ENCODE data around the gene NCAM1. TPM values are rescaled to one million over a fixed set of nuclear protein-coding genes. Genes with fewer than 3 reads are reported as not detected.
A peak's percentile ranks its signal among the peaks of the same experiment; 100 is the strongest.

The NCAM1 gene
- total RNA-seq, 2 donors from 2014 or later, result 225 to 229 TPM

DNA sequence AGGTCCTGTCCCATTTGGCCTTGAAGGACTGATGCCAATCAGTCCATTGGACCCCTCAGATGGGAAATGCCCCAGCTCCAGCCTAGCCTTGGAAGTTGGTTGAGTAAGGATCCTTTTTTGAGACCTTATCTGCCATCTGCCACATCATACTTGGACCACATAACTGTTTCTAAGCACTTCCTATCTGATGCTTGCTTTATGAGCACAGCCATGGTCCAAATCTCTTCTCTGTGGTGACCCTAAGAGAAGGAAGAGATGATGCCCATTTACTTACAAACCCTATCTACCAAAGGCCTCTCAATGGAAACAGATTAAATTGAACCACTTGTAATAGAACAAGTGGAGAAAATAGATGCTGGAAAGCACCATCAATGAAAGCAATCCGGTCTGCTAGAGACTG lies 299.3 kb downstream of the NCAM1 start:
- no peaks in the 10 kb centered on the region for H3K27me3 ChIP-seq
- no peak overlapping the region for H3K27ac ChIP-seq
- no peaks in the 10 kb centered on the region for H3K9me3 ChIP-seq
- TF ChIP-seq, protein P1, sequence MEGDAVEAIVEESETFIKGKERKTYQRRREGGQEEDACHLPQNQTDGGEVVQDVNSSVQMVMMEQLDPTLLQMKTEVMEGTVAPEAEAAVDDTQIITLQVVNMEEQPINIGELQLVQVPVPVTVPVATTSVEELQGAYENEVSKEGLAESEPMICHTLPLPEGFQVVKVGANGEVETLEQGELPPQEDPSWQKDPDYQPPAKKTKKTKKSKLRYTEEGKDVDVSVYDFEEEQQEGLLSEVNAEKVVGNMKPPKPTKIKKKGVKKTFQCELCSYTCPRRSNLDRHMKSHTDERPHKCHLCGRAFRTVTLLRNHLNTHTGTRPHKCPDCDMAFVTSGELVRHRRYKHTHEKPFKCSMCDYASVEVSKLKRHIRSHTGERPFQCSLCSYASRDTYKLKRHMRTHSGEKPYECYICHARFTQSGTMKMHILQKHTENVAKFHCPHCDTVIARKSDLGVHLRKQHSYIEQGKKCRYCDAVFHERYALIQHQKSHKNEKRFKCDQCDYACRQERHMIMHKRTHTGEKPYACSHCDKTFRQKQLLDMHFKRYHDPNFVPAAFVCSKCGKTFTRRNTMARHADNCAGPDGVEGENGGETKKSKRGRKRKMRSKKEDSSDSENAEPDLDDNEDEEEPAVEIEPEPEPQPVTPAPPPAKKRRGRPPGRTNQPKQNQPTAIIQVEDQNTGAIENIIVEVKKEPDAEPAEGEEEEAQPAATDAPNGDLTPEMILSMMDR (IDR thresholded peaks at IDR 0.05), result no peak
- no peak overlapping the region for H3K4me3 ChIP-seq
- peaks cover 0 to 20% of the 10 kb centered on the region in 2 donors for H3K4me1 ChIP-seq
- no peaks in the 10 kb centered on the region for H3K36me3 ChIP-seq
- DNase-seq (ENCODE audit: low spot score), result no peak

DNA sequence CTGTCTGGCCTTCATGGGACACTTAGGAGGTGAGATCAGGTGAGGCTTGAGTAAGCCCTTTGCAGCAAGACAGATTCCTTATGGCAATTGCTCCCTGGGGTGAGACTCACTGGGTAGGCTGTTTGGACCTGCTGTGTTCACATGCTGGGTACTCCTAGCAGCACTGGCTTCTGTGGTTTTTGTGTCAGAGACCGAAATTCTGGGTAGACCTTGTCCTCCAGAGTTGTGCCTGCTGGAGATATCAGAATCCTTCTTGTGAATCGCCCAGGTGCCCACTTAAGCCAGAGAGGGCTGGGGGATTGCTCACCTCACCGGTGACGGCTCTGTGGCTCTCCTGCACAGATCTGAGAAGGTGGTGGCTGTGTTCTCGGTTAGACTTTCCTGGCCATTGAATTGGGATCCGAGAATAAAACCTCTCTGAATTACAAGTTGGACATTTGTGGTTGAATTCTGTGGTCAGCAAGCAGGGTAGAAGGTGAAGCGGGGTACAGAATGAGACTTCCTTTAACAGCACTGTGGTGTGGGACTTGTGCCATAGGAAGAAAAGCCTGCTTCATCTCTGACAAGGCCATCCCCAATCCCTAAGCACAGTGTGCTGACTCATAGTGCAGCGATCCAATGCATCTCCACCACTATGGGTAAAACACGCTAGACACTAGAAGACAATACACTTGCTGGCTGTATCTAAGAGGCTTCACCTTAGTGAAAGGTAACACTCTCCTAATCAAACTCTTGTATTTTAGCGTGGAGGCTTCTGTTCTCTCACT lies 300.7 kb downstream of the NCAM1 start:
- no peak overlapping the region for H3K4me3 ChIP-seq
- no peaks in the 10 kb centered on the region for H3K9me3 ChIP-seq
- H3K4me1 ChIP-seq, result peaks cover 0 to 15% of the 10 kb centered on the region in 2 donors
- peak overlapping the region in 1 of 2 donors; percentile 56 for H3K27ac ChIP-seq
- no peak for DNase-seq (ENCODE audit: low spot score)
- H3K27me3 ChIP-seq, result no peaks in the 10 kb centered on the region
- no peaks in the 10 kb centered on the region for H3K36me3 ChIP-seq
- TF ChIP-seq, protein P1 (IDR thresholded peaks at IDR 0.05), result no peak

DNA sequence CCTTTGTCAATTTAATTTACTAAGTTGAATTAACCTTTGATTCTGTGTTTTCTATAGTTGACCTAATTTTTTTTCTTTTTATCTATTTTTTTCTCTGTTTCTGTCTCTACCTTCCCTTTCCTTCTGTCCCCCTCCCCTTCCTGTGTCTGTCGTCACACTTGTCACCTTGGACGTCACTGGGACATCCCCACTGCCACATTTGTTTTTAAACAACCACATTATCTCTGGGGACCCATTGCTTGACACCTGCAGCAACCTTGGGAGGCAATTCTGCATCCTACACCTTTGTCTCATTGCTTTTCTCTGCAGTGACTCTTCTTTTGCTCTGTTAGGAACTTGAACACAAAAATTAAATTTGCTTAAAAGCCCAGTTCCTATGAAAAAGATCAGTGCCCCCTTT lies 301.4 kb downstream of the NCAM1 start:
- TF ChIP-seq, protein P1 (IDR thresholded peaks at IDR 0.05), result no peak
- Histone ChIP-seq H3K4me1 (peaks cover 0 to 14% of the 10 kb centered on the region in 2 donors), H3K36me3 (no peaks in the 10 kb centered on the region), H3K27ac (no peak overlapping the region), H3K27me3 (no peaks in the 10 kb centered on the region), H3K4me3 (no peak overlapping the region), H3K9me3 (no peaks in the 10 kb centered on the region)
- no peak for DNase-seq (ENCODE audit: low spot score)

DNA sequence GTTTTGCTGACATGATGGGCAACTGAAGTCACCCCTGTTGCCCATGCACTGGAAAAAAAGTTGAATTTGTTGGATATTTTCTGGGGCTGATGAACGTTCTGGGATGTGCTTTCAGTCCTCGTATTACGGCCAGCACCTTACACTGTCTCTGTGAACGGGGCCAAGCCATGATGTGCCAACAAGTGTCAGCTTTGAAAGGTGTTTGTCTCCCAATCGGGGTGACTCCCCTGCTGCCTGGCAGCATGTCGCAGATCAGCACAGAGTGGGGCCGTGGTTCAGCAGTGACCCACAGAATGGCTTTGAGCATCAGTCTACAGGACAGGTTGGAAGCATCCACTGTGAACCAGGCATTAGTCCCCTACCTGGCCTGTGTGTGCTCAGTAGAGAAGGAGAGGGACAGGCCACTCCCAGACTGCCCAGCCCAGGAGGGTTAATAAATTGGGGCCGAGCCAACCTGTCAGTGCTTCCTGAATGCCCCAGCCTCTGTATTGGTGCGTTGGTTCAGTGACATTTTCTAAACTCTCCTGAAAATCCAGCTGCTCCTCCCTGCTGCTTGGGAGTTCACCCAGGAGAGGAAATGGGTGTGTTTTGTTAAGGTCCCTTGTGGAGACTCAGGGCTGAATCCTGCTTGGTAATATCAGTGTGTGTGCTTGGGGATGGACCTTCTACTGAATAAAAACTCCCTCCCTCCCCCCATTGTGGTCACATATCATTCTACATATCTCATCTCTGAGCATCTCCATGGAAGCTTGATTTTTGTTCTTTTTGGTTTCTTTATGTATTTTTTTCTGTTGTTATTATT lies 302.4 kb downstream of the NCAM1 start:
- Histone ChIP-seq H3K4me3 (no peak overlapping the region), H3K27me3 (no peaks in the 10 kb centered on the region), H3K36me3 (no peaks in the 10 kb centered on the region), H3K27ac (no peak overlapping the region), H3K9me3 (no peaks in the 10 kb centered on the region), H3K4me1 (peaks cover 0 to 14% of the 10 kb centered on the region in 2 donors)
- TF ChIP-seq, protein P1 (IDR thresholded peaks at IDR 0.05), result no peak
- no peak for DNase-seq (ENCODE audit: low spot score)

DNA sequence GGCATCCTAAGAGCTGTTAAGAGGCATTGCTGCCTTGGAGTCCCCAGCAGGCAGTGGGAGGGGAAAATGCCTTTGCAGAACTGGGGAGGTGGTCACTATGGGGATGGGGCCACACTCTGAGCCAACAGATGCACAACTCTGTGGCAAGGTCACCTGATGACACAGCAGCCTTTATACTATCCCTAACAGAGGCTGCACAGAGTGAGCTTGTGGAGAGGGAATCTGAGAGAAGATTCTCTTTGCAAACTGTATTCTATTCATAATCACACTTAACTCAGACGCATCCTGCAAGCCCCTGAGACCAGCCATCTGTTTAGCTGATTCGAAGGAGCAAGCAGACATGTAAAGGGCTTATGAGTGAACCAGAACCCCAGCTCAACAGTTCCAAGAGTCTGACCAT lies 304.1 kb downstream of the NCAM1 start:
- peaks cover 0 to 14% of the 10 kb centered on the region in 2 donors for H3K4me1 ChIP-seq
- no peak overlapping the region for H3K27ac ChIP-seq
- no peaks in the 10 kb centered on the region for H3K27me3 ChIP-seq
- TF ChIP-seq, protein P1 (IDR thresholded peaks at IDR 0.05), result no peak
- no peak overlapping the region for H3K4me3 ChIP-seq
- DNase-seq (ENCODE audit: low spot score), result no peak
- H3K9me3 ChIP-seq, result no peaks in the 10 kb centered on the region
- no peaks in the 10 kb centered on the region for H3K36me3 ChIP-seq
